ENCODE results near the gene DOCK4. TPM values are rescaled to one million over a fixed set of nuclear protein-coding genes. Genes with fewer than 3 reads are reported as not detected.

The DOCK4 gene
- polyA plus RNA-seq, 2 of the 4 experiments (the other 2 are of a cell fraction): 13.7 to 15.7 TPM

DNA sequence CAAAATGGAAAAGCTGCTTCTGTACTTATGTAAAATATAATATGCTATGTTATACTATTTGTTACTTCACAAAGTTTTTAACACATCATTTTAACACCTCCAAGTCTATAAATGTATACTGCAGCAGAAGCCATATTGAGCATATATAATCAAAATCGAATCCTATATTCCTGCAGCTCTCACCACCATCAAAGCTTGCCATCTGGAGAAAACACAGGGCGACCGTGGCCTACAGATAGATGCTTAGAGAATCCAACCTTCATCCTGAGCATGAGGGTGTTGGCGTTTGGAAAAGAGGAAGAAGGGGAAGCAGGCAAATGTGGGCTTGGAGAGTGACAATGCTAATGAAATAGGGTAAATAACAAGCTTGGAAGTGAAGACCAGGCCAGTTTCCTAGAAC, 385.2 kb downstream of the DOCK4 start (continued):
- TF ChIP-seq, protein P1, sequence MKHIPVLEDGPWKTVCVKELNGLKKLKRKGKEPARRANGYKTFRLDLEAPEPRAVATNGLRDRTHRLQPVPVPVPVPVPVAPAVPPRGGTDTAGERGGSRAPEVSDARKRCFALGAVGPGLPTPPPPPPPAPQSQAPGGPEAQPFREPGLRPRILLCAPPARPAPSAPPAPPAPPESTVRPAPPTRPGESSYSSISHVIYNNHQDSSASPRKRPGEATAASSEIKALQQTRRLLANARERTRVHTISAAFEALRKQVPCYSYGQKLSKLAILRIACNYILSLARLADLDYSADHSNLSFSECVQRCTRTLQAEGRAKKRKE (CRISPR knock-in tag; IDR thresholded peaks at IDR 0.05; ENCODE audit: low read depth): no peak
- no peak for TF ChIP-seq PHF8 (IDR thresholded peaks at IDR 0.05; ENCODE audit: borderline replicate concordance, low read depth)
- no peak for TF ChIP-seq CBX8 (IDR thresholded peaks at IDR 0.05)
- no peak for TF ChIP-seq FOSL2 (IDR thresholded peaks at IDR 0.05)
- TF ChIP-seq FOSL2 (CRISPR knock-in tag; IDR thresholded peaks at IDR 0.05): no peak
- no peak for TF ChIP-seq ESRRA (IDR thresholded peaks at IDR 0.05; ENCODE audit: borderline replicate concordance, low read length)
- TF ChIP-seq KDM1A (IDR thresholded peaks at IDR 0.05; ENCODE audit: low read depth): no peak
- no peak for TF ChIP-seq RNF2 (IDR thresholded peaks at IDR 0.05; ENCODE audit: borderline replicate concordance, low read depth)
- no peak for TF ChIP-seq HOXA7 (CRISPR knock-in tag; IDR thresholded peaks at IDR 0.05)

DNA sequence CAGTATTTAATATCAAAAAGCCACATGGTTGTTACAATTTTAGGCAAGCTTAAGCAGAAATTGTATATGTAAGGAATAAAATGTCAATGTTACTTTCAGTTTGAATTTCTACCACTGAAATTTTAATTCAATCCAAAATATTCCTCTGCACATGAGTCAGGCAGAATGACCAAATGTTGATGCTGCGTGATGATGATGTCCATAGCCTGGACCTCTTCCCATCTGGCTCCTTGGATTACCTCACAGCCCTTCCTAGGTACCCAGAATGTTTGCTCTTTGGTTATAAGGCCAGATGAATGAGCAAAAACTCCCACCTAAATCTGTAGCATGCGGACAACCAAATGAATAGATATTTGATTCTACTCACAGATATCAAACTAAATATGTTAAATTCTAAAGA, 385.6 kb downstream of the DOCK4 start:
- TF ChIP-seq CHD4 (IDR thresholded peaks at IDR 0.05; ENCODE audit: borderline replicate concordance) (no peak), BHLHE40 (IDR thresholded peaks at IDR 0.05; ENCODE audit: low read depth, low read length) (no peak), JUNB (IDR thresholded peaks at IDR 0.05) (no peak), KDM5A (IDR thresholded peaks at IDR 0.05) (no peak), MYC (IDR thresholded peaks at IDR 0.05; ENCODE audit: borderline replicate concordance, low read length) (no peak), EHMT2 (IDR thresholded peaks at IDR 0.05; ENCODE audit: low read depth) (no peak)
- TF ChIP-seq, protein P2, sequence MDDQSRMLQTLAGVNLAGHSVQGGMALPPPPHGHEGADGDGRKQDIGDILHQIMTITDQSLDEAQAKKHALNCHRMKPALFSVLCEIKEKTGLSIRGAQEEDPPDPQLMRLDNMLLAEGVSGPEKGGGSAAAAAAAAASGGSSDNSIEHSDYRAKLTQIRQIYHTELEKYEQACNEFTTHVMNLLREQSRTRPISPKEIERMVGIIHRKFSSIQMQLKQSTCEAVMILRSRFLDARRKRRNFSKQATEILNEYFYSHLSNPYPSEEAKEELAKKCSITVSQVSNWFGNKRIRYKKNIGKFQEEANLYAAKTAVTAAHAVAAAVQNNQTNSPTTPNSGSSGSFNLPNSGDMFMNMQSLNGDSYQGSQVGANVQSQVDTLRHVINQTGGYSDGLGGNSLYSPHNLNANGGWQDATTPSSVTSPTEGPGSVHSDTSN (IDR thresholded peaks at IDR 0.05): no peak
- TF ChIP-seq, protein P3, sequence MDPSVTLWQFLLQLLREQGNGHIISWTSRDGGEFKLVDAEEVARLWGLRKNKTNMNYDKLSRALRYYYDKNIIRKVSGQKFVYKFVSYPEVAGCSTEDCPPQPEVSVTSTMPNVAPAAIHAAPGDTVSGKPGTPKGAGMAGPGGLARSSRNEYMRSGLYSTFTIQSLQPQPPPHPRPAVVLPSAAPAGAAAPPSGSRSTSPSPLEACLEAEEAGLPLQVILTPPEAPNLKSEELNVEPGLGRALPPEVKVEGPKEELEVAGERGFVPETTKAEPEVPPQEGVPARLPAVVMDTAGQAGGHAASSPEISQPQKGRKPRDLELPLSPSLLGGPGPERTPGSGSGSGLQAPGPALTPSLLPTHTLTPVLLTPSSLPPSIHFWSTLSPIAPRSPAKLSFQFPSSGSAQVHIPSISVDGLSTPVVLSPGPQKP (IDR thresholded peaks at IDR 0.05; ENCODE audit: low read depth, low read length): no peak
- 97% methylated on average over 2 of the region's 2 CpGs for WGBS (ENCODE audit: missing lambda C conversion rate)

DNA sequence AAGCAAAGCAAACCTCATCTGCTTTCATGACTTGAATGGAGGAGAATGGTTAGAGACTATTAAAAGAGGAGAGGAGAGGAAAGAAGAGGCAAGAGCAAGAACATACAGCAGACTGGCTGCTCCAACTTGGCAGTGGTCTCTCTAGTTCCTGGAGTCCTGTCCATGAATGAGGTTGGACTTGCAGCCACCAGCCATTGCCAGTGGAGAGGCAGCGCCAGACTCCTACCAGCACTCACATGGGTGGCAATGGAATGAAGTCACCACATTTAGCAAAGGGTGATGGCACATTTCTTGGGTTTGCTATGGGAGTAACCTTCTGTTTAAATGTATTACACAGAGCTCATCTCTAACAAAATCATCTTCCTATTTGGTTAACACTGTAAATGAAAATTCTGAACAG, 386.1 kb downstream of the DOCK4 start:
- CTCF ChIA-PET: no interaction called here
- Histone ChIP-seq H3K4me3 (no peak overlapping the region), H3K27ac (no peak overlapping the region), H3K4me2 (no peak overlapping the region), H3K4me1 (no peaks in the 10 kb centered on the region), H3K9me3 (no peaks in the 10 kb centered on the region)
- FAIRE-seq: no peak
- POLR2A ChIA-PET: no interaction called here
- WGBS (ENCODE audit: missing lambda C conversion rate): 94% methylated on average over 1 of the region's 1 CpG
- no peak for TF ChIP-seq CHD4 (IDR thresholded peaks at IDR 0.05; ENCODE audit: borderline replicate concordance)
- no peak for TF ChIP-seq RNF2 (IDR thresholded peaks at IDR 0.05; ENCODE audit: borderline replicate concordance, low read depth)
- TF ChIP-seq, protein P4, sequence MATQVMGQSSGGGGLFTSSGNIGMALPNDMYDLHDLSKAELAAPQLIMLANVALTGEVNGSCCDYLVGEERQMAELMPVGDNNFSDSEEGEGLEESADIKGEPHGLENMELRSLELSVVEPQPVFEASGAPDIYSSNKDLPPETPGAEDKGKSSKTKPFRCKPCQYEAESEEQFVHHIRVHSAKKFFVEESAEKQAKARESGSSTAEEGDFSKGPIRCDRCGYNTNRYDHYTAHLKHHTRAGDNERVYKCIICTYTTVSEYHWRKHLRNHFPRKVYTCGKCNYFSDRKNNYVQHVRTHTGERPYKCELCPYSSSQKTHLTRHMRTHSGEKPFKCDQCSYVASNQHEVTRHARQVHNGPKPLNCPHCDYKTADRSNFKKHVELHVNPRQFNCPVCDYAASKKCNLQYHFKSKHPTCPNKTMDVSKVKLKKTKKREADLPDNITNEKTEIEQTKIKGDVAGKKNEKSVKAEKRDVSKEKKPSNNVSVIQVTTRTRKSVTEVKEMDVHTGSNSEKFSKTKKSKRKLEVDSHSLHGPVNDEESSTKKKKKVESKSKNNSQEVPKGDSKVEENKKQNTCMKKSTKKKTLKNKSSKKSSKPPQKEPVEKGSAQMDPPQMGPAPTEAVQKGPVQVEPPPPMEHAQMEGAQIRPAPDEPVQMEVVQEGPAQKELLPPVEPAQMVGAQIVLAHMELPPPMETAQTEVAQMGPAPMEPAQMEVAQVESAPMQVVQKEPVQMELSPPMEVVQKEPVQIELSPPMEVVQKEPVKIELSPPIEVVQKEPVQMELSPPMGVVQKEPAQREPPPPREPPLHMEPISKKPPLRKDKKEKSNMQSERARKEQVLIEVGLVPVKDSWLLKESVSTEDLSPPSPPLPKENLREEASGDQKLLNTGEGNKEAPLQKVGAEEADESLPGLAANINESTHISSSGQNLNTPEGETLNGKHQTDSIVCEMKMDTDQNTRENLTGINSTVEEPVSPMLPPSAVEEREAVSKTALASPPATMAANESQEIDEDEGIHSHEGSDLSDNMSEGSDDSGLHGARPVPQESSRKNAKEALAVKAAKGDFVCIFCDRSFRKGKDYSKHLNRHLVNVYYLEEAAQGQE (IDR thresholded peaks at IDR 0.05): no peak
- TF ChIP-seq RAD21 (conservative IDR thresholded peaks at IDR 0.05 in 1 of 2, IDR thresholded peaks at IDR 0.05 in 1 of 2): no peak
- TF ChIP-seq FOXS1 (CRISPR knock-in tag; IDR thresholded peaks at IDR 0.05): no peak
- TF ChIP-seq, protein P5, sequence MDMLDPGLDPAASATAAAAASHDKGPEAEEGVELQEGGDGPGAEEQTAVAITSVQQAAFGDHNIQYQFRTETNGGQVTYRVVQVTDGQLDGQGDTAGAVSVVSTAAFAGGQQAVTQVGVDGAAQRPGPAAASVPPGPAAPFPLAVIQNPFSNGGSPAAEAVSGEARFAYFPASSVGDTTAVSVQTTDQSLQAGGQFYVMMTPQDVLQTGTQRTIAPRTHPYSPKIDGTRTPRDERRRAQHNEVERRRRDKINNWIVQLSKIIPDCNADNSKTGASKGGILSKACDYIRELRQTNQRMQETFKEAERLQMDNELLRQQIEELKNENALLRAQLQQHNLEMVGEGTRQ (IDR thresholded peaks at IDR 0.05): no peak
- no peak for TF ChIP-seq CBX8 (IDR thresholded peaks at IDR 0.05)
- DNase-seq (ENCODE audit: low read depth in 1 of 2, low spot score in 1 of 2): no peak
- ATAC-seq: no peak

More for the DNA sequence above, 385.6 kb downstream of the DOCK4 start:
- ChIA-PET POLR2A (no interaction called here), CTCF (no interaction called here)
- H3K27ac ChIP-seq: no peak overlapping the region
- no peaks in the 10 kb centered on the region for H3K9me3 ChIP-seq
- DNase-seq (ENCODE audit: low read depth in 1 of 2, low spot score in 1 of 2): no peak
- no peak for FAIRE-seq
- no peak overlapping the region for H3K4me3 ChIP-seq
- H3K4me2 ChIP-seq: no peak overlapping the region
- ATAC-seq: no peak
- H3K4me1 ChIP-seq: no peaks in the 10 kb centered on the region
